Activated naive CD4-positive, alpha-beta T cell treated with Interleukin-2 at 50 U/mL for 16 hours (primary cell): ENCODE results near the gene LIN7A.
"Not testable (repeated sequence)": the region's sequence is repeated elsewhere in the genome, so short reads cannot be mapped to it uniquely, and the experiment has no call there.

Experiments used
- DNase-seq: peaks from one replicate; pipeline ENCODE4 v3.0.0-alpha.2; 2020

LIN7A gene

DNA sequence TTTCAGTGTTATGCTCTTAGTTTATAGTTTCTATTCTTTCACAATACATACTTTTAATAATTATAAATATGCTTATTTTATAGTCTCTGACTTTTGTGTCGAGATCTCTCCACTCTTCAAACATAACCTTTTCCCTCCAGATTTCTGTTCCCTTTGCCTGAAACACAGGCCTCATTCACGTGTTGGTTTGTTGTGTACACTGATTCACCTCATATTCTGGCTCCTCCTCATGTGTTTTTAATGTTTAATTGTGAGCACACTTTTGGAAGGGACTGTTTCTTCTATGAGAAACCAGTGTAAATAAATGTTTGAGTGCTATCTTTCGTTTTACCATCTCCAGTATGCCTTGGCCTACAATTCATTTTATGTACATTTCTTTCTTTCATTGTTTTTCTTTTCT is 20.1 kb downstream of the LIN7A start:
- no peak for DNase-seq

DNA sequence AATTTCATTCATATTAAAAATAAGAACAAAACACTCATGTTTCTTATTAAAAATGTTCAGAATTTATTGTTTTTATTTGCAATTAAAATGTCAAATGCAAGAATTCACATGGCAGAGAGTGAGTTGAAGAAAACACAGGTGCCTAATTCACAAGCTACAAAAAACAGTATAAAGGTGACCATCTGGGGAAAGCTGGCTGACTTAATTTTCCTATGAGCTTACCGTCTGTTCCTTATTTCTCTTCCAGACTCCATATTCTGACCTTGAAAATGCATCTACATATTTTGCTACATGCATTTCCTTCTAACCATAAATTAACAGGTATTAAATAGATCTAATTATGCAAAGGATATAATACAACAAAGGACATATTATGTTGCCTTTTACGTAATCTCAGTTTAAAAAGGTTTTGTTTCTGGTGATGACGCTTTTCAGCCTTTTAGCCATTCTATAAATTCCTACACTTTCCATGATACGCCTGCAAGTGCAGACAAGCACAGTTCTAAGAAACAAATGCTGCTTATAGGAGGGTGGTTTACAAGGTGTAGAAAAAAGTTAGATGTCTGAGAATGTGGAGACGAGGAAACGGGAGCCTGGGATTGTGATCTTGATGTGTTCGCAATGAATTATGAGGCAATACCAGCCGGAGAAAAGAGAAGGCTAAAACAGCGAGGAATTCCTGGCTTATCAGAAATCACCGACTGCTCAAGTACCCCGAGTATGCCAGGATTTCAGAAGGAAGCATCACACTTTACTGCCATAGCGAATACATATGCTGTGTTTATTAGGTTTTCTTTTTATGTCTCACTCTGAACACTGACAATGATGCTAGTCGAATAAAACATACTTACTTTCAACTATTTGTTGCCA is 24.6 kb downstream of the LIN7A start:
- no peak for DNase-seq

DNA sequence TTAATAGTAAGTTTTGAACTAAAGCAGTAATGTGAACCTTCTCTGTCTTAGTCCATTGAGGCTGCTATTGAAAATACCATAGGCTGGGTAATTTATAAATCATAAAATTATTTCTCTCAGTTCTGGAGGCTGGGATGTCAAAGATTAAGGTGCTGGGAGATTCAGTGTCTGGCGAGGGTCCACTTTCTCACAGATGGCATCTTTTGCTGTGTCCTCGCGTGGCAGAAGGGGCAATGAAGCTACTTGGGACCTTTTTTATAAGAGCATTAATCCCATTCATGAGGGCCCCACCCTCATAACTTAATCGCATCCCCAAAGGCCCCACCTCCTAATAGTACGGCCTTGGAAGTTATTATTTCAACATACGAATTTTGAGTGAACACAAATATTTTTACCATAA is 28.4 kb downstream of the LIN7A start:
- DNase-seq, result no peak

GRCh38 chr12:80902711-80903110 is 35.0 kb downstream of the LIN7A start:
- no peak for DNase-seq

GRCh38 chr12:80901661-80902060 is 36.1 kb downstream of the LIN7A start:
- DNase-seq, result no peak

DNA sequence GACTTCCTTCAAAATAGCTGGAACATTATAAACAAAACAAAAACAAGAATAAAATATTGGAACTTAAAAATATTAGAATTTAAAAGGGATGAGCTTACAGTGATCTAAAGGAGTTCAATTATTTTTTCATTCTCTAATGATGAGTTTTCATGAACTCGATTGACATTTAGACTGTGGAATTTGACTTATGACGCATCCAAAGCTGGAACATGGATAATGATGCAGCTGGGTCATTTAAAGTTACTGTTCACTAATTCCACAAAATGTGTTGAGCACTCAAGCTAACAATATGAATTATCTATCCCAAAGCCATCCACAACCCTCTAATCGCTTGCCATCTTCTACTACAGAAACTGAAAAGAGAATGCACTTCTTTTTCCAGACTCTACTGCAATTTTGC is 42.5 kb downstream of the LIN7A start:
- DNase-seq, result no peak

GRCh38 chr12:80894179-80894578 is 43.6 kb downstream of the LIN7A start:
- DNase-seq, result no peak

GRCh38 chr12:80892597-80893445 is 44.9 kb downstream of the LIN7A start:
- no peak for DNase-seq

DNA sequence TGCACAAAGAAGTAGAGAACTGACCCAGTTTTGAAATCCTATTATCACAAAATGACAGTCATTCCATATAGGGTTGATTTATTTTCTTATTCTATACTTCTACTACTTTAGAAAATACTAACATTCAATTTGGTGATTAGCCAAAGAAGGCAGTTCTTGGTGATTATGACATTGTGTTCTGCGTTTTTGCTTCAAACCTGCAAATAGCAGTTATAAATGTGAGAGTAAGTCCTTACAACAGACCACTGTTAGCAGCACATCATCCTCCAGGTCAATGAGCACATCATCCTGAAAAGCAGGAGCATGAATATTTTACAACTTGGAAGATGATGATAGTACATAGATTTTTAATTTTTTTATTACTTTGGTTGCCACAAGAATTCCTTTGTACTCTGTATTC is 53.1 kb downstream of the LIN7A start:
- DNase-seq, result no peak

DNA sequence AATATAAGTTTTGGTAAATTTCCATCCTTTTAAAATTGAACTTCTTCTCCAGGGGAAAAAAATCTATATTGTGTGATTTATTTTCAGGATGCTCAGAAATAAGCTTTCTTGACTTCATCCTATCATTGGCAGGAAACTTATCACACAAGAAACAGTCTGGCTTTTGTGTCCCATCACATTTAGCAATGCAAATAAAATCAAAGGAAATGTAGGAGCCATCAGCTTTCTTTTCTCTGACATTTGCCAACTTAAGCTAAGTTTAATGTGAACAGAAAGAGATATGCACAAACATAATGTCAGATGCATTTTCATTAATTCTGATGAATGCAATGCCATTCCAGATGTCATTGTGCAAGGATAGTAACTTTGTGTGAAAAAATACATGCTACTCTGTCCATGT is 56.6 kb downstream of the LIN7A start:
- DNase-seq, result no peak

- not testable (repeated sequence) for DNase-seq
Observed at GRCh38 chr12:80878452-80878851, 59.3 kb downstream of the LIN7A start.

- no peak for DNase-seq
Observed at GRCh38 chr12:80877721-80878265, 59.9 kb downstream of the LIN7A start.

DNA sequence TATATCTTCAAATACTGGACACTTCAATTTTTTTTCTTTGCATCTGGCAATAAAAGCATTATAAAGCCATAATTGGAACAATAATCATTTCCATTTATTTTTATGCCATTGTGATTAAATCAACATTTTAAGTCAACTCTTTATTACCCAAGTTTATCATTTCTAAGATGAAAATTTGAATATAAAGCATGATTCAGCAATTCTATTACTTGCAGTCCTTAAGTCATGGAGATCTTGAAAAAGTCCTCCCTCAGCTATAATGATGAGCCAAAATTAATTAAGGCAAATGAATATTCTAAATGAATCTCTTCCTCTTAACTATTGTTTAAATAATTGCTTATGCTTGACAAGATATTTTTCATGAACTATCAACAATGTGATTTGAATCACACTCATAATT is 65.7 kb downstream of the LIN7A start:
- DNase-seq, result no peak

GRCh38 chr12:80869264-80869663 is 68.5 kb downstream of the LIN7A start:
- DNase-seq, result no peak

DNA sequence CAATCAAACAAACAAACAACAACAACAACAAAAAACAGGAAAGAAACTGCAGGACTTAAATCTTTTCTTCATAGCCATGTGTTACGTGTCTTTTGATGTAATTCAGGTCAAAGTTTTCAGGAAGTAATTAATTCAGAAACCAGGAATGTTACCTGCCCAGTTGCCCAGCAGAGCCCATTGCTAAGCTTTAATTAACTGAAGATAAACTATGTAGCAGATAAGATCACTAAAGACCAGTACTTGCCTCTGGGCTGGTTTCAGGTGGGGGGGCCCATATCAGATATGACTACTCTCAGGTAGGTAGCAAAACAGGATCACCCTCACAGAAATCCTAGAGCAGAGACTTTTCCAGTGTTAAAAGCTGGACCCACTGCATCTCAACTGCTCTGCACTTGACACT is 69.2 kb downstream of the LIN7A start:
- no peak for DNase-seq

GRCh38 chr12:80867941-80868340 is 69.8 kb downstream of the LIN7A start:
- DNase-seq, result no peak

DNA sequence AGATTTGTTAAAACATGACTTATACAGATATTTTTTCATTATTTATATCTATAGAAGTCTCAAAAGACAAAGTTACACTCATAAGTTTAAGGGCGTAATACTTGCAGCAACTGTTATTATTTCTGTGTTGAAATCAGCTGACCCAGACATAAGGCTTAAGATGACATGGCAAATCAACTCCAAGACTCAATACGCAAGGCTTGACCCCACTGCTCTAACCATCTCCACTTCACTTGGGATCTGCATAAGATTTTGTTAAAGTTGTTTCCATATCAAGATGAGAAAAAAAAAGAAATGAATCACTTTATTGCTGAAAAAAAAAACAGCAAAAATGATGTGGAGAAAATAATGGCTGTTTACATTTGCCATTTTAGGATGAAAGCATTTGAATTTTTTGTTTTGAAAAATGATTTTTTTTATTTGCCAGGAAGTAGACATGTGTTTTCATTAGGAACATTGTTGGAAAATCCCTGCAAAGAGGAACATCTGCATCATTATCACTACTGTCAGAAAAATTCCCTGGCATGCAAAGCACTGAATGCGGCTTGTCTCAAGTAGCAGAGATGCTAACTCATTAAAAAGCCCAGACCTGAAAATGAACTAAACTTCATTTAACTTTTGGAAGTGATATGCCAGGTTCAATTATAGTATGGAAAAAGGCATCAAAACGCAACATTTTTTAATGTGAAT is 73.5 kb downstream of the LIN7A start:
- no peak for DNase-seq

DNA sequence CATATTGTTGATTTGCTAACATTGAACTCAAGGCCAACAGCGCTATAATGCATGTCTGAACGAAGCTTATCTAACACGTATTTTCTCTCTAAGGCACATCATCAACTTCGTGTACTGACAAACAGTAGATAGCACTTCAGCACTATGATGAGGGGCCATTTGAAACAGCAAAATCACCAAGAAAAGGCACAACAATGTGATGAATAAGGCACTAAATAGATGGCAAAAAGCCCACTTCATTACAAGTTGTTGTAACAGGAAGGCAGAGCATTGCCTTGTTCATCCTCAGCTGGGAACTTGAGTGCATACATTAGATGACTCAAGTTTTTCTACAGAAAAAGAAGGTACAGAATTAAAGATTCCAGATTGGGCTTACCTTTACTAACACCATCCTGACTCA is 75.2 kb downstream of the LIN7A start:
- DNase-seq, result no peak

DNA sequence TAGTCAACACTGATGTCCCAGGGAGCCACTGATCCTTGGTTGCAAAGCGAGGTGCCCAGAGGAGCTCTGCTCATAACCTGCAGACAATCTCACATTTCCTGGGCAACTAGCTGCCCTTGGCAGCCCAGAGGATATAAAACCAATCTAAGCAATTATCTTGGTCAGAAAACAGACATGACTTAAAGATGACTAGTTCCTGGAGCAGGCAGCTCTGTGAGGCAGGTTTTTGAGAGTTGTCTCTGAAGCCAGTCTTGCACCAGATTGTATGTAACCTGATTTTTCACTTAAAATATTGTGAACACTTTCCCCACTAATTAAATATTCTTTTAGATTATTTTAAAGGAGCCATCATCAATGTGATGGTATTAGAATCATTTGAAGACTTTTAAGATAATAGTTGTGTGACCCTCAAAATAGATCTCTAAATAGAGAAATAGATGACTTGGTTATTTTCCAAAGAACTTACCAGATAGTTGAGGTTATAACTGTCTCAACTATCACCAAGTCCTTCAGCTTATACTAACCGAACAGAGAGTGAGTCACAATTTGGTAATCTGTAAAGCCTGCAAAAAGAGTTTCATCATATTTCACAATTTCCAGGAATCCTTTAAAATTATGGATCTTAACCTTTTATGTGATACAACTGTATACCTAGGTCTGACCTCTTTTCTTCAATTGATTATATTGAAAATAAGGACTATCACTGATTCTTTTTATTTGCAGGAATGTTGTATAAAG is 75.9 kb downstream of the LIN7A start:
- no peak for DNase-seq

DNA sequence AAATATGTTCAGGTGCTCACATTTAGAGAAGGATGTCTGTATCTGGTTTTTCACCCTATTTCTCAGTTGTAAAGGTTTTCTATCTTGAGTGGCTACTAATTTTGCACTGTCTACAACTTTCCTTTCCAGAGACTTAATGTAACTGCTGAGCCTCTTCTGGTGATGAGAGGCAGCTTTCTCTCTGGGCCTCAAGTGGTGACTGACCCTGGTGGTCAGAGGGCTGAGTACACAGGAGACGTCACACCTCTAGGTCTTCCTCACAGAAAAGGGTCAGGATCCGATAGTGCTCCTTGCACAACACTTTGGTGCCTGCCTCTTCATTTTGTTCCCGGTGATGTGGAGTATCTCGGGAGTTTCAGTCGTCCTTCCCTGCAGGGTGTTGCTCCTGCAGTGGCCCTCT is 76.8 kb downstream of the LIN7A start:
- no peak for DNase-seq

DNA sequence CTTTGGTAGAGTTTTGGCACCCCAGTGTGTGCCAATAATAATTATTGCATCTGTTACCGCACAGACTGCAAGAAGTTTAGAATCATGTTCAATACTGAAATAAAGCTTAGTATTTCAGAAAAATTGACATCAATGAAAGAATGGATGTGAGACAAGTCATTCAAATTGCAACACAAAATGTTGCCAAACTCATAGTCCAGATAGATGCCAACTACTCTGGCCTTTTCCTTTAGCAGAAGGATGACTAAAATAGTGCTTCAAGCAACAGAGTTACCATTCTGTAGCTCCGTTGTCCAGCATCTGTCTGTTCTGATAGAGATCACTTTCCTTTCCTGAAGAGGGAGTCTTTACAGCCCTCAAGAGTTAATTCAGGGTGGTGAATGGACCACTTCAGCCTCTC is 77.5 kb downstream of the LIN7A start:
- no peak for DNase-seq

DNA sequence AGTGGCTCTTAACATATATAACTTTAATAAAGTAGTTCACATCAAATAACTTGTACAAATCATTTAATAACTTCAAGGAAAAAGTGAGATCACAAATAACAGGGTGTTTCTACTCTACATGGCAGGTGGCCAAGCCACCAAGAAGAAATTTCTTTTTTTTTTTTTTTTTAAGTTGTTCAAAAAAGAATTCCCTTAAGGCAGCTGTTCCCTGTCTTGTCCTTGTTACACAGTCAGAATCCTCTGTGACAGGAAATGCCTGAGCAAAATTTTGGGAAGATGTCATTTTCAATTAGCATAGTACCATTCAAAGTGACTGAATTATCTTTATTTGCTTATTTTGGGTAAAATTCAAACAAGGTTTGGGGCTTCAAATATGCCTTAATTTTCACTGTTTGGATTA is 79.4 kb downstream of the LIN7A start:
- no peak for DNase-seq

GRCh38 chr12:80857311-80857710 is 80.4 kb downstream of the LIN7A start:
- no peak for DNase-seq
